ENCODE measurements around the gene GCK. TPM values are rescaled to one million over a fixed set of nuclear protein-coding genes. Genes with fewer than 3 reads are reported as not detected.
A peak's percentile ranks its signal among the peaks of the same experiment; 100 is the strongest.

GCK gene
- total and polyA plus RNA-seq, 2 of the 13 experiments (the other 11 are each of a cell fraction or from before 2014, with no cell fraction given), result not detected

- H3K9me3 ChIP-seq (ENCODE audit: low read length), result no peaks in the 10 kb centered on the region
- H3K27me3 ChIP-seq (ENCODE audit: control insufficient read depth in 1 of 2, insufficient read depth in 2 of 2, low read length in 2 of 2), result peaks cover 7 to 29% of the 10 kb centered on the region in 2 experiments; a peak in 3 of 5 replicates
- peak overlapping the region; percentile 7 for H2AFZ ChIP-seq (ENCODE audit: low read length)
- no TSS peak for BruUV-seq (replicated peaks)
- DNase-seq (ENCODE audit: low spot score), result no peak
- no peaks in the 10 kb centered on the region for H3K36me3 ChIP-seq (replicated peaks in 1 of 2; ENCODE audit: control insufficient read depth in 1 of 2, insufficient read depth in 2 of 2, low read length in 2 of 2)
- WGBS (ENCODE audit: low lambda C conversion rate), result 21% methylated on average over 3 of the region's 3 CpGs
- H3K4me3 ChIP-seq (replicated peaks in 1 of 3; ENCODE audit: insufficient read depth in 1 of 3, low read depth in 2 of 3, low read length in 3 of 3), result peak overlapping the region; percentile 42 to 66 (median 60); a peak in 5 of 6 replicates
- H4K20me1 ChIP-seq (ENCODE audit: insufficient read depth, low read length), result no peaks in the 10 kb centered on the region
- in situ Hi-C loops (cut with HindIII; ENCODE audit: extremely low pct_ligation_motif_present, low pct_unique_long_range_greater_than_20kb) (no loop called here), intact Hi-C loops (cut with micrococcal nuclease; ENCODE audit: unreplicated experiment) (no loop called here)
- no peak for FAIRE-seq
- no peaks in the 10 kb centered on the region for H3K79me2 ChIP-seq (ENCODE audit: insufficient read depth, low read length)
- CTCF ChIA-PET (ENCODE audit: low intra/inter-chr PET ratio, low total read pairs), result no interaction called here
- peak overlapping the region; percentile 60 for H3K9ac ChIP-seq (ENCODE audit: insufficient read depth, low read depth, low read length)
- H3K27ac ChIP-seq (ENCODE audit: extremely low read length, insufficient read depth, low read length), result no peak overlapping the region
- H3K4me1 ChIP-seq (ENCODE audit: insufficient read depth, low read length), result peaks cover 62% of the 10 kb centered on the region
- POLR2A ChIA-PET, result interaction anchor here (0.9 to 1.9 kb wide), 4 partner anchors 9 to 22 kb away, joined by 4 to 7 read pairs (median 4); partner anchors contain the start of gene POLD2
- peak overlapping the region; percentile 88 for H3K4me2 ChIP-seq (ENCODE audit: low read depth, low read length)
- ATAC-seq, result peak; percentile 67
- peak; percentile 44; the same call in 1 of the 2 replicates for TF ChIP-seq ZNF501 (CRISPR knock-in tag; IDR thresholded peaks at IDR 0.05)
- no peak for TF ChIP-seq PPARG (CRISPR knock-in tag; conservative IDR thresholded peaks at IDR 0.05)
- no peak for TF ChIP-seq SKIL (CRISPR knock-in tag; IDR thresholded peaks at IDR 0.05; ENCODE audit: borderline replicate concordance)
- TF ChIP-seq ELF4 (CRISPR knock-in tag; IDR thresholded peaks at IDR 0.05; ENCODE audit: borderline replicate concordance), result no peak
- TF ChIP-seq HOXA5 (CRISPR knock-in tag; IDR thresholded peaks at IDR 0.05), result no peak
- peak; percentile 8; the same call in 1 of the 2 replicates for TF ChIP-seq KAT8 (CRISPR knock-in tag; IDR thresholded peaks at IDR 0.05)
- 0 out of 2 replicates have a peak, but pooled peaks have one; percentile 37 for TF ChIP-seq ZNF607 (CRISPR knock-in tag; IDR thresholded peaks at IDR 0.05; ENCODE audit: borderline replicate concordance)
- TF ChIP-seq ZBTB38 (CRISPR knock-in tag; IDR thresholded peaks at IDR 0.05), result no peak
- no peak for TF ChIP-seq ZNF367 (CRISPR knock-in tag; IDR thresholded peaks at IDR 0.05; ENCODE audit: borderline replicate concordance)
- TF ChIP-seq KDM5B (CRISPR knock-in tag; IDR thresholded peaks at IDR 0.05; ENCODE audit: borderline replicate concordance), result 0 out of 2 replicates have a peak, but pooled peaks have one; percentile 27
- TF ChIP-seq ZFX (CRISPR knock-in tag; IDR thresholded peaks at IDR 0.05; ENCODE audit: low read depth), result peak; percentile 13; the same call in 1 of the 2 replicates
- no peak for TF ChIP-seq SOX6 (IDR thresholded peaks at IDR 0.05)
- TF ChIP-seq SOX6 (CRISPR knock-in tag; IDR thresholded peaks at IDR 0.05), result 0 out of 2 replicates have a peak, but pooled peaks have one; percentile 6
- 0 out of 2 replicates have a peak, but pooled peaks have one; percentile 37 for TF ChIP-seq PAWR (CRISPR knock-in tag; IDR thresholded peaks at IDR 0.05; ENCODE audit: borderline replicate concordance)
- 0 out of 2 replicates have a peak, but pooled peaks have one; percentile 39 for TF ChIP-seq HDAC1 (CRISPR knock-in tag; IDR thresholded peaks at IDR 0.05)
- no peak for TF ChIP-seq THRA (CRISPR knock-in tag; IDR thresholded peaks at IDR 0.05; ENCODE audit: borderline replicate concordance)
- TF ChIP-seq BCLAF1 (IDR thresholded peaks at IDR 0.05), result no peak
- TF ChIP-seq MTA1 (CRISPR knock-in tag; IDR thresholded peaks at IDR 0.05; ENCODE audit: borderline replicate concordance), result peak; percentile 30; the same call in 1 of the 2 replicates
Measured at GRCh38 chr7:44101303-44101965, 87.8 kb downstream of the GCK start.

Measured in HepG2 (cell line).